Adrenal gland (tissue), 12 donors: ENCODE data around the gene CPED1. TPM values are rescaled to one million over a fixed set of nuclear protein-coding genes. Genes with fewer than 3 reads are reported as not detected.

ENCODE experiments used
- DNase-seq, 7 donors: peaks; one replicate each; pipeline ENCODE4 v3.0.0-alpha.2; 2019 to 2020
- H3K27ac ChIP-seq, 5 donors: fragments of 200-600 bp; sonication (generic) in 4 of 5; 1 replicate in 3 of 5; 2 replicates in 2 of 5; pipeline versions ENCODE4 v1.5.1 to v1.8.0; 2016 to 2020; ENCODE audit warnings: mild to moderate bottlenecking in 1 of 5
- H3K27me3 ChIP-seq: fragments of 200-600 bp; 2 replicates; pipeline ENCODE4 v1.8.0; 2021
- H3K36me3 ChIP-seq, 2 donors: fragments of 200-600 bp; replicated peaks in 1 of 2; 1 replicate in 1 of 2; 2 replicates in 1 of 2; pipeline versions ENCODE4 v1.5.1 to v1.8.0; 2018 to 2022
- H3K4me1 ChIP-seq, 2 donors: fragments of 200-600 bp; replicated peaks in 1 of 2; 1 replicate in 1 of 2; 2 replicates in 1 of 2; pipeline versions ENCODE4 v1.5.1 to v1.8.0; 2018 to 2021
- H3K4me3 ChIP-seq, 4 donors: fragments of 200-600 bp; sonication (generic) in 3 of 4; one replicate each; pipeline ENCODE4 v1.5.1; 2016 to 2018
- H3K9me3 ChIP-seq, 3 donors: fragments of 200-600 bp; sonication (generic) in 1 of 3; replicated peaks in 1 of 3; 1 replicate in 2 of 3; 2 replicates in 1 of 3; pipeline versions ENCODE4 v1.5.1 to v1.8.0; 2016 to 2021
- CTCF ChIP-seq, 6 experiments: fragments of 450-650 bp in 4 of 6; fragments of 200-600 bp in 2 of 6; sonication (generic) in 1 of 6; IDR thresholded peaks; 1 replicate in 5 of 6; 2 replicates in 1 of 6; pipeline versions ENCODE4 v1.5.1 to v1.8.0; 2016 to 2021; ENCODE audit warnings: antibody characterized with exemption in 6 of 6, mild to moderate bottlenecking in 2 of 6, moderate library complexity in 1 of 6
- POLR2A ChIP-seq, 2 donors: fragments of 450-650 bp; IDR thresholded peaks; one replicate each; pipeline ENCODE4 v1.6.1; 2017; ENCODE audit warnings: antibody characterized with exemption in 2 of 2, mild to moderate bottlenecking in 2 of 2, moderate library complexity in 1 of 2
- WGBS, 4 donors: extraction: QIAGEN DNeasy Blood & Tissue Kit in 2 of 4; methylation state at CpG; one replicate each; pipeline versions ENCODE4 v1.1.5 to v1.1.7; 2013 to 2017; 5-methylcytosine and 5-hydroxymethylcytosine counted together
- intact Hi-C, 2 donors: fragments of 100-400 bp; cut with DNase I; formaldehyde crosslinking; loops; one replicate each; pipeline versions ENCODE4 v1.14.1 to v1.15.0; 2022 to 2023
- polyA plus RNA-seq, 3 donors: library from polyadenylated mRNA; stranded (reverse); fragments of 200-250 nt in 2 of 3; fragments of 350-450 nt in 1 of 3; fragmentation: Illumina TruSeq in 1 of 3; extraction: RNeasy Lipid Tissue Mini Kit (QIAGEN cat#74804) in 1 of 3; gene quantifications; one replicate each; pipeline ENCODE4 v1.2.3, GENCODE V29; 2013 to 2014
- total RNA-seq, 9 donors: library from RNA; depleted of rRNA in 4 of 9; stranded (reverse); fragments of >200 nt in 4 of 9; fragments of 120-200 nt in 1 of 9; fragmentation: NEBNext Ultra II Directional in 1 of 9; extraction: Animal tissue kit (Norgen Biotek cat#: 25700) in 1 of 9; gene quantifications; one replicate each; pipeline versions ENCODE4 v1.1.0 to v1.2.4, GENCODE V29; 2013 to 2023
- donor health status: healthy with polysubstance abuse.
- donor health status: Bipolar disorder and iron deficiency.
- donor health status: DM: yes; HTN: yes; CAD: no.
- donor health status: DM: no; HTN: no; CAD: no.
- donor health status: DM: no; HTN: no; CAD: no.
- donor health status: DM: yes; HTN: yes; CAD: no.

Gene CPED1
- total and polyA plus RNA-seq, 12 donors: 5.2 to 72.2 (median 40.7) TPM

DNA sequence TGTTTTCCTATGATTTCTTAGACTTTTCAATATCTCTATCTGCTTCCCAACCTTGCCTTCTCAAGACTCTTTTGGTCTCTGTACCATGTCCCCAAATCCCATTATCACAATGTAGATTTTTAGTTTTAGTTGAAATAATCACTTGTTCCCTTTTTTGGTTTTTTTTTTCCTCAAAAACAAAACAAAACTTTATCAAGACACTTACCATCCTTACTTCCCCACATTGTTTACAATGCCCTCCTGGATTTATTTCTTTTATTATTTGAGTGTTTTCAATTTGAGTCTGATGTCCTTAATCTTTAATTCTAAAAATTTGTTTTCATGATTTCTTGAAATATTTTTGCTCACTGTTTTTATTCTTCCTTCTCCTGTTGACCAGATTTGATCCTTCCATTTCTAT, 112.6 kb downstream of the CPED1 start:
- Histone ChIP-seq H3K9me3 (no peaks in the 10 kb centered on the region), H3K4me1 (no peaks in the 10 kb centered on the region), H3K36me3 (peaks cover 0 to 12% of the 10 kb centered on the region in 2 donors), H3K27ac (no peak overlapping the region), H3K4me3 (no peak overlapping the region), H3K27me3 (no peaks in the 10 kb centered on the region)
- intact Hi-C loops: loop anchor here in 1 of 2 donors (10.0 kb wide), 1 partner anchor 306 kb away; no protein-coding TSS in a partner anchor
- no peak for DNase-seq
- TF ChIP-seq POLR2A (IDR thresholded peaks at IDR 0.05): no peak
- no peak for TF ChIP-seq CTCF (IDR thresholded peaks at IDR 0.05)

DNA sequence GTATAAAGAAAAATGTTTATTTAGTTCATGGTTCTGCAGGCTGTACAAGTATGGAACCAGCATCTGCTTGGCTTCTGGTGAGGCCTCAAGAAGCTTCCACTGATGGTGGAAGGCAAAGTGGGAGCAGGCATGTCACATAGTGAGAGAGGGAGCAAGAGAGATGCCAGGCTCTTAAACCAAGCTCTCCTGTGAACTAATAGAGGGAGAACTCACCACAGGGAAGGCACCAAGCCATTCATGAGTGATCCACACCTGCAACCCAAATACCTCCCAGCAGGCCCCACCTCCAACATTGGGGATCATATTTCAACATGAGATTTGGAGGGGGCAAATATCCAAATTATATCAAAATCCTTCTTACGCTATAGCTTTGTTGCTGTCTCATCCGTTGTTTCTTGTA, 113.1 kb downstream of the CPED1 start:
- no peak overlapping the region for H3K4me3 ChIP-seq
- H3K27me3 ChIP-seq: no peaks in the 10 kb centered on the region
- no peak overlapping the region for H3K27ac ChIP-seq
- 93 to 98% (median 97%) methylated on average over 2 of the region's 2 CpGs for WGBS, 4 donors
- H3K9me3 ChIP-seq: no peaks in the 10 kb centered on the region
- peaks cover 0 to 12% of the 10 kb centered on the region in 2 donors for H3K36me3 ChIP-seq
- intact Hi-C loops: loop anchor here in 1 of 2 donors (10.0 kb wide), 1 partner anchor 307 kb away; no protein-coding TSS in a partner anchor
- DNase-seq: no peak
- TF ChIP-seq POLR2A (IDR thresholded peaks at IDR 0.05) (no peak), CTCF (IDR thresholded peaks at IDR 0.05) (no peak)
- H3K4me1 ChIP-seq: no peaks in the 10 kb centered on the region

DNA sequence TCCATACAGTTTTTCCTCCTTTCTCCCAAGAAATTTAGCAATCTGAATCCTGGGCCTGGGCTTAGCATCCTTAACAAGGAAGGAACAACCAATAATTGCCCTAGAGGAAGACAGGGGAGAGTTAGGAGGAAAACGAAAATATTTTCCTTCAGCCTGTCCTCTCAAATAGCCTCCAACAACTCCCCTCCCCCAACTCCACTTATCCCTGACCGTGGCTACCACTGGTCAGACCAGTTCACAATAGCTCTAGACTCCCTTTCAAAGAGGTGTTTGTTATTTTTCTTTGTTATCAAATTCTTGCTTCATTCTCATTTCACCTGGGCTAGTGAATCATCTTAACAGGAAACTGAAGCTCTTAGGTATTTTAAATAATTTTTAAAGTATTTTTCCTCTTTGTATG, 114.1 kb downstream of the CPED1 start:
- 76 to 87% (median 79%) methylated on average over 2 of the region's 2 CpGs for WGBS, 4 donors
- TF ChIP-seq CTCF (IDR thresholded peaks at IDR 0.05) (no peak), POLR2A (IDR thresholded peaks at IDR 0.05) (no peak)
- intact Hi-C loops: loop anchor here in 1 of 2 donors (10.0 kb wide), 1 partner anchor 308 kb away; no protein-coding TSS in a partner anchor
- H3K27ac ChIP-seq: no peak overlapping the region
- peaks cover 0 to 12% of the 10 kb centered on the region in 2 donors for H3K36me3 ChIP-seq
- H3K4me1 ChIP-seq: no peaks in the 10 kb centered on the region
- H3K9me3 ChIP-seq: no peaks in the 10 kb centered on the region
- H3K4me3 ChIP-seq: no peak overlapping the region
- no peaks in the 10 kb centered on the region for H3K27me3 ChIP-seq
- DNase-seq: no peak

- no peaks in the 10 kb centered on the region for H3K9me3 ChIP-seq
- peaks cover 0 to 12% of the 10 kb centered on the region in 2 donors for H3K36me3 ChIP-seq
- intact Hi-C loops: loop anchor here in 1 of 2 donors (10.0 kb wide), 1 partner anchor 308 kb away; no protein-coding TSS in a partner anchor
- 70 to 85% (median 79%) methylated on average over 2 of the region's 2 CpGs for WGBS, 4 donors
- DNase-seq: no peak
- no peaks in the 10 kb centered on the region for H3K27me3 ChIP-seq
- no peak overlapping the region for H3K27ac ChIP-seq
- TF ChIP-seq POLR2A (IDR thresholded peaks at IDR 0.05) (no peak), CTCF (IDR thresholded peaks at IDR 0.05) (no peak)
- H3K4me3 ChIP-seq: no peak overlapping the region
- no peaks in the 10 kb centered on the region for H3K4me1 ChIP-seq
Measured at GRCh38 chr7:121103086-121103485, 114.6 kb downstream of the CPED1 start.
